Bronchial epithelial cell (primary cell): ENCODE measurements around the gene MAP3K7. TPM values are rescaled to one million over a fixed set of nuclear protein-coding genes. Genes with fewer than 3 reads are reported as not detected.

Experiments
- DNase-seq: peaks from one replicate; pipeline ENCODE4 v3.0.0-alpha.2; 2010; ENCODE audit warnings: low read depth
- FAIRE-seq: peaks from 2 replicates; lab custom pipeline; 2011; peaks lifted over from hg19 to GRCh38; lab: Jason Lieb, UNC
- H3K27me3 ChIP-seq: 2 replicates; pipeline ENCODE4 v1.5.1; 2011; ENCODE audit warnings: low read length; ENCODE audit not compliant: control insufficient read depth, insufficient read depth
- H3K36me3 ChIP-seq: 2 replicates; pipeline ENCODE4 v1.5.1; 2011; ENCODE audit warnings: low read length; ENCODE audit not compliant: control insufficient read depth, insufficient read depth
- H3K4me3 ChIP-seq: 2 replicates; pipeline ENCODE4 v1.5.1; 2011; ENCODE audit warnings: mild to moderate bottlenecking, low read depth, low read length, control low read depth
- total RNA-seq: library from RNA; depleted of rRNA; stranded (reverse); fragments of >200 nt; gene quantifications from 2 replicates; pipeline ENCODE4 v1.2.1, GENCODE V29; 2014
- TF ChIP-seq, protein P1 (sequence below): IDR thresholded peaks from 2 replicates; pipeline ENCODE4 v1.5.1; 2011; ENCODE audit warnings: mild to moderate bottlenecking, moderate library complexity, low read length, control low read depth, inconsistent platforms; ENCODE audit not compliant: insufficient read depth, severe bottlenecking

Gene MAP3K7
- total RNA-seq, 1 donor from 2014 or later = 27.6 TPM

- TF ChIP-seq, protein P1, sequence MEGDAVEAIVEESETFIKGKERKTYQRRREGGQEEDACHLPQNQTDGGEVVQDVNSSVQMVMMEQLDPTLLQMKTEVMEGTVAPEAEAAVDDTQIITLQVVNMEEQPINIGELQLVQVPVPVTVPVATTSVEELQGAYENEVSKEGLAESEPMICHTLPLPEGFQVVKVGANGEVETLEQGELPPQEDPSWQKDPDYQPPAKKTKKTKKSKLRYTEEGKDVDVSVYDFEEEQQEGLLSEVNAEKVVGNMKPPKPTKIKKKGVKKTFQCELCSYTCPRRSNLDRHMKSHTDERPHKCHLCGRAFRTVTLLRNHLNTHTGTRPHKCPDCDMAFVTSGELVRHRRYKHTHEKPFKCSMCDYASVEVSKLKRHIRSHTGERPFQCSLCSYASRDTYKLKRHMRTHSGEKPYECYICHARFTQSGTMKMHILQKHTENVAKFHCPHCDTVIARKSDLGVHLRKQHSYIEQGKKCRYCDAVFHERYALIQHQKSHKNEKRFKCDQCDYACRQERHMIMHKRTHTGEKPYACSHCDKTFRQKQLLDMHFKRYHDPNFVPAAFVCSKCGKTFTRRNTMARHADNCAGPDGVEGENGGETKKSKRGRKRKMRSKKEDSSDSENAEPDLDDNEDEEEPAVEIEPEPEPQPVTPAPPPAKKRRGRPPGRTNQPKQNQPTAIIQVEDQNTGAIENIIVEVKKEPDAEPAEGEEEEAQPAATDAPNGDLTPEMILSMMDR = no peak
- DNase-seq (no peak), FAIRE-seq (no peak)
- Histone ChIP-seq H3K27me3 (no peaks in the 10 kb centered on the region), H3K4me3 (no peak overlapping the region), H3K36me3 (peaks cover 6% of the 10 kb centered on the region)
Measured at GRCh38 chr6:90541221-90541620, 45.7 kb downstream of the MAP3K7 start.

DNA sequence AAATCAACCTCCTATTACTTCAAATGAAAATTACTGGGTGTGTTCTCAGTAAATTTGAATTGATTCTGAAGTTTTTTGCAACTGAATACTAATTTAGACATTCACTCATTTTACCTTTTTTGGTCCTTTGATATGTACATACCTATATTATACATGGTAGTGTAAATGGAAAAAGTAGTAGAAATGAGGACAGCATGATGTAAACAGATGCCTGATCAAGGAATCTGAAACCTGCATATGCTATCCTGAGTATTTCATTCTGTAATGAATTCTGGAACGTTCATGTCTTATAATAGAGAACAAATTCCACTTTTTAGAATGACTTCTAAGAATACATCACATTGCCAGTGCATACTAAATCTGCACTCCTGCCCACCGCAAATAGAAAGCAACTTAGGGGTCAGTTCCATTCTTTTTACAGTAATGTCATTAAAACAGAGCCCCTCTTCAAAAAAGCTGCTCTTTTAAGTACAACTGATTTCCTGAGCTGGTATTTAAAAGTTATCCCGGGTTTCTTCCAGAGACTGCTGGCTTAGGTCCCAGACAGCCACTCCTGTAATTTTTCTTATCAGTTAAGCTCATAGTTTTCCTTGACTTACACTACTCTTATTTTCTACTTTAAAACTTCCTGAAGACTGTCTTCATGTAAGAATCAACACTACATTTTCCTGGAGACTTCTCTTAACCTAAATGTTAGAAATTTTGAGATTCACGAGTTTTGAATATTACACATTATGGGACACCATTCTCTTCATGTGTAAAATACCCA lies 48.4 kb downstream of the MAP3K7 start:
- Histone ChIP-seq H3K4me3 (no peak overlapping the region), H3K27me3 (no peaks in the 10 kb centered on the region), H3K36me3 (peaks cover 2% of the 10 kb centered on the region)
- TF ChIP-seq, protein P1 = no peak
- no peak for FAIRE-seq
- no peak for DNase-seq

DNA sequence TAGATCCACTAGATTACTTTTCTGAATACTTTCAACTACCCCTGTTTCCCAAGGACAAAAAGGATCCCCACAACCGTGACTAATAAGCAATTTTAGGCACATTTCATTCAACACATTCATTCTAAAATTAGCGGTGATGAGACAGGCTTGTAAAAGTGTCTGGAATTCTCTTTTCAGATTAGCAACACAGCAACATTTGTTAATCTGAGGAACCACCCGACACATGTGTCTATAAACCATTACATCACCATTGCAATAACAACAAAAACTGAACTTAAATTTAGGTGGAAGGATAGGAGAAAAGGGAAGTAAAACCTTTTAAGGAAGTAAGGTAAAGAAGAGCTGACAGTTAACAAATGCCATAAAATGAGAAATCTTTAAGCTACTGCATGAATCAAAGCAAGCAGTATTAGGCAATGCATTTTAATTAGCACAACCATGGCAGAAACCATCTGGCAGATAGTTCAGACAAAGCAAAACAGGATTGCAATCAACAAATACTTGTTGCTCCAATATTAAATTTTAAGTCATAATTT lies 49.1 kb downstream of the MAP3K7 start:
- DNase-seq (peak; percentile 9), FAIRE-seq (no peak)
- Histone ChIP-seq H3K4me3 (no peak overlapping the region), H3K27me3 (no peaks in the 10 kb centered on the region), H3K36me3 (peaks cover 4% of the 10 kb centered on the region)
- TF ChIP-seq, protein P1 = no peak

- no peaks in the 10 kb centered on the region for H3K27me3 ChIP-seq
- H3K4me3 ChIP-seq = no peak overlapping the region
- FAIRE-seq (no peak), DNase-seq (peak; percentile 26)
- peaks cover 4% of the 10 kb centered on the region for H3K36me3 ChIP-seq
- TF ChIP-seq, protein P1 = no peak
Measured at GRCh38 chr6:90537027-90537426, 49.8 kb downstream of the MAP3K7 start.

- Histone ChIP-seq H3K4me3 (no peak overlapping the region), H3K27me3 (no peaks in the 10 kb centered on the region), H3K36me3 (peaks cover 4% of the 10 kb centered on the region)
- DNase-seq (no peak), FAIRE-seq (no peak)
- TF ChIP-seq, protein P1 = no peak
Measured at GRCh38 chr6:90536520-90536919, 50.4 kb downstream of the MAP3K7 start.
